Embryonic facial prominence (tissue), 1 donor: Measurements from ENCODE around the gene C17orf107.
"Not testable (repeated sequence)": the region's sequence is repeated elsewhere in the genome, so short reads cannot be mapped to it uniquely, and the experiment has no call there.

ENCODE experiments used
- DNase-seq: peaks from one replicate; pipeline ENCODE4 v3.0.0-alpha.2; 2016; ENCODE audit errors: extremely low spot score

C17orf107 gene

GRCh38 chr17:4900231-4901107, 1.1 kb downstream of the C17orf107 start:
- peak; percentile 45 for DNase-seq

GRCh38 chr17:4901108-4901647, 1.8 kb downstream of the C17orf107 start:
- no peak for DNase-seq

- no peak for DNase-seq
Observed at GRCh38 chr17:4901648-4902344, 2.5 kb downstream of the C17orf107 start.

- no peak for DNase-seq
Observed at GRCh38 chr17:4902540-4902939, 3.2 kb downstream of the C17orf107 start.

GRCh38 chr17:4903051-4903818, 3.9 kb downstream of the C17orf107 start, which contains the start of gene CHRNE:
Gene CHRNE, minus strand, starts transcription at chr17:4903098. Its CDS starts 35 bp downstream, at chr17:4903063.
- DNase-seq = peak; percentile 63

- not testable (repeated sequence) for DNase-seq
Observed at GRCh38 chr17:4906642-4907041, 7.3 kb downstream of the C17orf107 start.

- no peak for DNase-seq
Observed at GRCh38 chr17:4908301-4908700, 9.0 kb downstream of the C17orf107 start.

- DNase-seq = peak; percentile 53
Observed at GRCh38 chr17:4908711-4909496, 9.6 kb downstream of the C17orf107 start.

GRCh38 chr17:4913994-4914393, 14.7 kb downstream of the C17orf107 start:
- DNase-seq = no peak

GRCh38 chr17:4914551-4914950, 15.2 kb downstream of the C17orf107 start:
- DNase-seq = not testable (repeated sequence)

GRCh38 chr17:4919511-4920047, 20.2 kb downstream of the C17orf107 start:
- DNase-seq = no peak

GRCh38 chr17:4920351-4921048, 21.2 kb downstream of the C17orf107 start:
- no peak for DNase-seq

GRCh38 chr17:4921320-4921719, 22.0 kb downstream of the C17orf107 start:
- no peak for DNase-seq

GRCh38 chr17:4926577-4927335, 27.4 kb downstream of the C17orf107 start:
- not testable (repeated sequence) for DNase-seq

- DNase-seq = no peak
Observed at GRCh38 chr17:4928881-4929280, 29.5 kb downstream of the C17orf107 start.

- DNase-seq = no peak
Observed at GRCh38 chr17:4931963-4932362, 32.6 kb downstream of the C17orf107 start, which contains the start of gene GP1BA. Gene GP1BA, plus strand, starts transcription at chr17:4932277. Its CDS starts 328 bp downstream, at chr17:4932605.

- no peak for DNase-seq
Observed at GRCh38 chr17:4932756-4933155, 33.4 kb downstream of the C17orf107 start.

GRCh38 chr17:4933646-4934045, 34.3 kb downstream of the C17orf107 start:
- no peak for DNase-seq
